Type B pancreatic cell (in vitro differentiated cells): ENCODE data around the gene SP4. TPM values are rescaled to one million over a fixed set of nuclear protein-coding genes. Genes with fewer than 3 reads are reported as not detected.

Experiments used
- DNase-seq: peaks from one replicate; pipeline ENCODE4 v3.0.0; 2021; ENCODE audit warnings: mixed read lengths; ENCODE audit not compliant: unreplicated experiment; ENCODE audit errors: extremely low spot score
- H3K27ac Mint-ChIP-seq: 2 replicates; pipeline ENCODE4 v1.8.0; 2021; ENCODE audit warnings: mild to moderate bottlenecking, mixed read lengths
- H3K27me3 Mint-ChIP-seq: 2 replicates; pipeline ENCODE4 v1.8.0; 2021; ENCODE audit warnings: mixed read lengths
- H3K36me3 Mint-ChIP-seq: 2 replicates; pipeline ENCODE4 v1.8.0; 2021; ENCODE audit warnings: mixed read lengths
- H3K4me1 Mint-ChIP-seq: one replicate; pipeline ENCODE4 v1.8.0; 2021; ENCODE audit warnings: mixed read lengths; ENCODE audit not compliant: unreplicated experiment
- H3K4me3 Mint-ChIP-seq: 2 replicates; pipeline ENCODE4 v1.8.0; 2021; ENCODE audit warnings: mild to moderate bottlenecking, mixed read lengths
- H3K9me3 Mint-ChIP-seq: 2 replicates; pipeline ENCODE4 v1.8.0; 2021; ENCODE audit warnings: mixed read lengths
- CTCF ChIP-seq: fragments of 200-600 bp; sonication (generic); conservative IDR thresholded peaks from 2 replicates; pipeline ENCODE4 v1.5.0; 2021; ENCODE audit warnings: antibody characterized with exemption, mild to moderate bottlenecking
- microRNA-seq: library from miRNA; unstranded; fragments of <30 nt; microRNA quantifications from one replicate; pipeline ENCODE4, GENCODE V29; 2020
- total RNA-seq: library from RNA; stranded (reverse); gene quantifications from 2 replicates; pipeline ENCODE4 v1.2.1, GENCODE V29; 2021; ENCODE audit warnings: low replicate concordance

Gene SP4
- total RNA-seq, 1 donor from 2014 or later: 12.4 TPM

GRCh38 chr7:21562385-21562784 is 134.5 kb downstream of the SP4 start:
- no peaks in the 10 kb centered on the region for H3K27me3 Mint-ChIP-seq
- no peaks in the 10 kb centered on the region for H3K9me3 Mint-ChIP-seq
- no peak overlapping the region for H3K4me3 Mint-ChIP-seq
- no peaks in the 10 kb centered on the region for H3K4me1 Mint-ChIP-seq
- TF ChIP-seq CTCF: no peak
- no peak for DNase-seq
- H3K36me3 Mint-ChIP-seq: no peaks in the 10 kb centered on the region
- H3K27ac Mint-ChIP-seq: no peak overlapping the region

Small RNA genes lying within 50 kb of the gene (microRNA-seq; reads per million reads assigned to microRNA genes)
- gene MIR1183: not detected

Other genes starting within 250 kb of the SP4 start
- gene DNAH11, start 115.0 kb downstream of the SP4 start, total RNA-seq: 1.0 and 3.2 TPM in 2 replicates